NCI-H2029 treated with DMSO at 0.1 percent for 48 hours (cell line): ENCODE data around the gene IRGQ.
"Not testable (repeated sequence)": the region's sequence is repeated elsewhere in the genome, so short reads cannot be mapped to it uniquely, and the experiment has no call there.

Experiments
- DNase-seq: peaks from one replicate; lab custom pipeline; 2025; lab: John Stamatoyannopoulos, UW

Gene IRGQ

GRCh38 chr19:43623889-43624670 lies 28.1 kb upstream of the IRGQ start:
- no peak for DNase-seq

DNA sequence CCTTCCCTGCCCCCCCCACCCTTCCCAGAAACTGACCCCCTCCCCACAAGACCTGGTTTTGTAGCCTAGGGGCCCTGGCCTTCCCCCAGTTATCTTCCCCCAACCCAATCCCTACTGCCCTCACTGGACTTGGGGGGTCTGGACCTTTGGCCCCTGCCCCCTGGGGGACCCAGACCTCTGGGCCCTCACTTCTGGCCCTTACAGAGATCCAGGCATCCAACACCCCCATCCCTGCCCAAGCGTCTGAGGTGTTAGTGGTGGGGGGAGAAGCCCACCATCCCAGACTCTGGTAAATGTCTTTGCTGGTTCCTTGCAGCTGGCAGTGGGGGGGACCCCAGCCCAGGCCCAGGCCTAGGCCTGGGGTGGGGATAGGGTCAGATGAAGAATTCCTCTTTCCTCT lies 27.0 kb upstream of the IRGQ start:
- no peak for DNase-seq

DNA sequence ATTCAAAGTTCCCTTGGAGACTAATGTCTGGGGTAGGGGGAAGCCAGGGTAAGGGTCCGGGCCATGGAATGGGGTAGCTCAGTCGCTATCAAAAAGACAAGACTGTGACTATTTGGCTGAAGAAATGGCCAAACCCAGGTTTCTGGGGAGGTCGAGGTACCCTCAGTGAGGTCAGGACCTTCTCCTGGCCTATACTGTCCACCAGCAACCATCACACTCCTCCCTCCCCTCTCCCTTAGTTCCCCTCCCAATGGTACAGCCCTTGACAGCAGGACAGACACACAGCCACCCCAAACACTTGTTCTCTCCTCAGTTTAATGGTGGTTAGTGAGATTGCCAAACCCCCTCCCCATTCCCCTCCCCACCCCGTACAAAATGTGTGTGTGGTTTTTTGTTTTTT lies 26.1 kb upstream of the IRGQ start:
- DNase-seq: no peak

GRCh38 chr19:43620061-43621001 lies 24.4 kb upstream of the IRGQ start:
- DNase-seq: no peak

DNA sequence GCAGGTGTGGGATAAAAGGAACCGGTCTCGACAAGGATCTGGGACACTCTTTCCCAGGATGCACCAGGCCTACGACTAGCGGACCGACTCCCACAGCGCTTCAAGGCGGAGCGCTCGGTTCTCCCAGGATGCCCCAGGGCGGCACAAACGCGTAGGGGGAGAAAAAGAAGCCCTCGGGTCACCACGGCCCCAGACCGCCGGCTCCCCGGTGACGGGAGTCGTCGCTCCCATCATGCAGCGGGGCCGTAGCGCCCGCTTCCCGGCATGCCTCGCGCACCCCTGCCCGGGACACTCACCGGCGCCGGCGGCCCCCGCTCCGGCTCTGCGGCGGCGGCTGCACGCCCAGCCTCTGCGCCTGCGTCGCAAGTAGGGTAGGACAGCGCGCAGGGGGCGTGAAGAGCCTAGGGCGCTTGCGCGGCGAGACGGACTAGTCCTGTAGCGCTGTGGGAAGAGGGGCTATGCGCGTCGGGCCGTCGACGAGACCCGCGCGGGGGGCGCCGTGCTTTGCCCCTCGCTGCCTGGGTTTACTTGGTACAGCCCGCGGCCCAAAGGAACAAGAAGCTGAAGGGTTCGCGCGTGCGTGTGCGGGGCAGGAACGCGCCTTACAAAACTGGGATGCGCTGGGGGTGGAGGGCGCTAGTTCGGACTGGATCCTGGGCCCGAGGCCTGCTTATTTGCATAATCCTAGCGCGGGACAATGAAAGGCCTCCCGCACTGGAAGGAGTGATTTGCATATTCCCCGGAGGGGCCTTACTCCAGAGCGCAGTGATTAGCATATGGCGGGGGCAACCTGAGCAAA lies 23.5 kb upstream of the IRGQ start, which contains the start of gene ZNF428:
TSS of gene ZNF428 (minus strand) at position 368 of the 799 bp plus-strand sequence. CDS start 5,325 bp downstream, outside the sequence.
- DNase-seq: peak; percentile 86

GRCh38 chr19:43618921-43619261 lies 23.0 kb upstream of the IRGQ start:
- DNase-seq: peak; percentile 86

DNA sequence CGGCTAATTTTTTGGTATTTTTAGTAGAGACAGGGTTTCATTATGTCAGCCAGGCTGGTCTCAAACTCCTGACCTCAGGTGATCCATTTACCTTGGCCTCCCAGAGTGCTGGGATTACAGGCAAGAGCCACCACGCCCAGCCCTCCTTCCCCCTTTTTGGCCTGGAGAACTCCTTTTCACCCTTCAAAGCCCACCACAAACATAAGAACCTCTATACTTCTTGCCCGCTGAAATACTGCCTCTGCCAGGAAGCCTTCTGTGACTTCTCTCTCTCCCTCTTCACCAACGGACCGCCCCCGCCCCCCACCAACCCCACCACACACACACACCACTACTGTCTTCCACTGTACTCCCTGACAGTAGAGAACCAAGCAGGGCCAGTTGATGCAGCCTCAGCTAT lies 21.0 kb upstream of the IRGQ start:
- DNase-seq: no peak

DNA sequence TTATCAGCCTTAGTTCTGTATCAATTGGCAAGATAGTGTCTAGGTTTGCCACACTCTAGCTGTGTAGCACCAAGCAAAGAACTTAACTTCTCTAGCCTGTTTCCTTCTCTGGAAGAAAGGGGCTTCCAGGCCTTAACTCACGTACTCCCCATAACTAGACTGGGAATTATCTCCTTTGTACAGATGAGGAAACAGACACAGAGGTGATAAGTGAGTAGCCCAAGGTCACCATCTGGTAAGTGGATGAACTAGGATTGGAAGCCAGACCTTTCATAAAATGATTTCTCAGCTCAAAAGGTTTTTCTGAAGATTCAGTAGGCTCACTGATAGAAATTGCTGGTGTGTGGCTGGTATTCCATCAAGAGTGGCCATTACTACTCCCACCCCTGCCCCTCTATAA lies 20.4 kb upstream of the IRGQ start:
- DNase-seq: no peak

DNA sequence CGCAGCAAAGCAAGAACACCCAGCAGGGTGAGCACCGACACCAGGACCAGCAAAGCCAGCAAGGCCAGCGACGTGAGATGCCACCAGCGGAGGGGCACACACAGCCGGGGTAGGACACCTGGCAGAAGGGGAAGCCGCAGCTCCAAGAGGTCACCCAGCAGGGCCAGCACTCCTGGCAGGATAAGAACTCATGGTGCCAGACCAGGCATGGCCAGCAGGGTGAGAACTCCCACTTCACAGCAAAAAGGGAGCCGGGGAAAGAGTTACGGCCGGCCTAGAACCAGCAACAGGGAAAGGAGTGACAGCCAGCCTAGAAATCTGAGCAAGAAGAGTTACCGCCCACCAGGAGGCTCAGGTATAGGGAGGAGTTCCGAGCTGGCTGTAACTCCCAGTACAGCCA lies 16.4 kb upstream of the IRGQ start:
- no peak for DNase-seq

DNA sequence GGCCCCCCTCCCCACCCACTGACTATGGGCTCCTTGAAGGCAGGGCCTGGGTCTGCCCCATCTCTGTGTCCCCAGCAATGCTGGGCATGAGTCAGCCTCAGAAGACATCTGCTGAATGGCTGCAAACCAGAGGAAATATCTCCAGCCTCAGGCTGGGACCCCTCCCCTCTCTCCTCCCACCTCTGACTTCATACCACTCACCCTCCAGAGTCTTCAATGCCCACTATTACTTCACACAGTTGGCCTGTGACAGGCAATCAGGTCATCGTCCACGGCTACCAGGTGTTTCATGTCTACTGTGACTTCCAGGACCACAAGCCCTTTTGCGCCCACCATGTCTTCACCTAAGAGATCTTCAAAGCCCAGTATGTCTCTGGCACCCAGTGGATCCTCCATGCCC lies 15.9 kb upstream of the IRGQ start, which contains the start of gene SRRM5:
TSS of gene SRRM5 (plus strand) at position 301 of the 400 bp plus-strand sequence. CDS start at position 335, 34 bp downstream.
- no peak for DNase-seq

DNA sequence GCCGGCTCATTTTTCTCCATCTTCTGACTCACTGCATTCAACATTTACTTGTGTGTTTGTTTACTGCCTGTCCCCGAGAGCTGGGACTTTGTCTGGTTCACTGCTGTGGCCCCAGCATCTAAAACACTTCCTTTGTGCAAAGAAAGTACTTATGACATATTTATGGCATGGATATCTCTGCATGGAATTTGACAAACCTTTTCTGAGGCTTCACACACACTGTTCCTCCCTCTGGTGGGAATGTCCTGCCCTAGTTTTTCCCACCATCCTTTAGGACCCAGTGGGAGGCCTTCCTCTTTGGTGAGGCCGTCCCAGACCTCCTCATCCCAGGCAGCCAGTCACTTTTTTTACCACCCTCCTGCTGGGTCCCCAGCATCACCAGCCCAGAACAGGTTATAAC lies 14.6 kb upstream of the IRGQ start:
- DNase-seq: no peak

DNA sequence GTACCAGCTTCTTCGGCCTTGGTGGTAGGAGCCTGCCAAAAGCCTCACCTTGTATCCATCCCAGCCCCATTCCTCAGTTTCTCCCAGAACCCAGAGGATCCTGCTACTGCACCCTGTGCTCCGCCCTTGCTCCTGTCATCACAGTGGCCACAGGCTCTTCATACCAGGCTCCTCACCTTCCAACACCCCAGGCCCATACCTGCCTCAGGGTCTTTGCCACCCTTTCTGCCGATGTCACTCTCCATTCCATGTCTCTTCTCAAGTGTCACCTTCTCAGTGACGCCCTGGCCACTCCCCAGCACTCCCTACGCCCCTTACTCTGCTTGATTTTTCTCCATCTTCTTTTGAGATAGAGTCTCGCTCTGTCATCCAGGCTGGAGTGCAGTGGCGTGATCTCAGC lies 13.9 kb upstream of the IRGQ start:
- DNase-seq: no peak

DNA sequence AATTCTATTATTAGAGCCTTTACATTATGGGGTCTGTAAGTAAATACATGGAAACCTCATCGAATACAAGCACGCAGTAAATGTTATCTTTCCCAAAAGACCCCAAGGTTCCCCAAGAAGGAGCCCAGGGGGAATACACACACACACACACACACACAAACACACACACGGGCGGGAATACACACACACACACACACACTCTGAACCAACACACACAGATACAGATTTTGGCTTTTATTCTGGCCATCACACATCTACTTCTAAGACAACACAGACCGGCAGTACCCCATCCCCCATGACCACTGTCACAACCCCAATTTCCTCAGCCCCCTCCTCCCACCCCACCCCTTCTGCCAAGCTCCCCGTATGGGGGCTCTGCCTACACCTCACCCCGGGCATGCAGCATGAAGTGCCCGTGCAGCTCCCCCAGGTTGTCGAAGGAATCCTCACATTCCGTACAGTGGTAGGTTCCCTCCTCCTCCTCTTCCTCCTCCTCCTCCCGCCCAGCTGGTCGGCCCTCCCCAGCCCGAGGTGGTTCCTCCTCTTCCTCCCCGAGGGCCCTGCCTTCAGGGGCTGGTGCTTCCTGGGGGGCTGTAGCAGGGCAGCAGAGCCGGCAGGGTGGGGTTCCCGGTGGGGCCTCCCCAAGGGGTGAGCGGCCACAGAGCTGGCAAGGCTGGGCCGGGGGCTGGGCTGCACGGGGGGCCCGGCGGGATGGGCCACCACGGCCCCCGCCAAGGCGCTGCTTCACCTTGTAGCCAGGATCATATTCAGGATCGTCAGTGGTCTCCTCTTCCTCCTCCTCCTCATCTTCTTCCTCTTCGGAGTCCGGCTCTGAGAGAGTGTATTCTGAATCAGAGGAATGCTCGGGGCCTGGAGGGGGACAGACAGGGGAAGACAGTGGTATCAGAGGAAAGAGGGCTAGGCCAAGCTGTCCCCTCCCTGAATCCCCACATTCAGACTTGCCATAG lies 11.6 kb upstream of the IRGQ start:
- no peak for DNase-seq

DNA sequence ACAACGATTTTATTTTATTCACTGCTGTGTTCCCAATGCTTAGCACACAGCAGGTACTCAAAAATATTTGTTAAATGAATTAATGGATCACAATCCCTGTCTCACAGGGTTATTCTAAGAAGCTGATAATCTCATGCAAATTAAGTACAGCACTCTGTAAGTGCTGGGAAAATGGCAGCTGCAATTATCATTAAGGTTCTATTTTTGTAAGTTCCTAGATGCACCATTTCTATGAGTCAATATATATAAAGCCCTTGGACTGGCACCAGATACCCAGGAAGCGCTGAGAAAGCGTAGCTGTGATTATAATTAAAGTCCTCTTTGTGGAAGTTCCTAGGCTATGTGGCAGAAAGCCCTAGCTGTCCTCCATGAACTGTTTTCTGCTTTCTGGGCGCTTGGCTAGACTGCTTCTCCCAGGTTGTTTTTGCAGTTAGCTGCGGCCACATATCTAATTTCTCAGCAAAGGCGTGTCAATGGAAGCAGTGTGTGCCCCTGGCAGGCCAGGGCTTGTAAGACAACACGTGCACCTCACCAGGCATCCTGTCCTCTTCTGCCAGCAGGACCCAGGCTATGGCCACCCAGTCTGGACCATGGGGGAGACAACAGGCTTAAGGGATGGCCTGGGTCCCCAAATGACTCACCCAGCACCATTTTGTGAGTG lies 10.8 kb upstream of the IRGQ start:
- DNase-seq: no peak

- no peak for DNase-seq
These were observed 10.1 kb upstream of the IRGQ start for GRCh38 chr19:43605875-43606568.

DNA sequence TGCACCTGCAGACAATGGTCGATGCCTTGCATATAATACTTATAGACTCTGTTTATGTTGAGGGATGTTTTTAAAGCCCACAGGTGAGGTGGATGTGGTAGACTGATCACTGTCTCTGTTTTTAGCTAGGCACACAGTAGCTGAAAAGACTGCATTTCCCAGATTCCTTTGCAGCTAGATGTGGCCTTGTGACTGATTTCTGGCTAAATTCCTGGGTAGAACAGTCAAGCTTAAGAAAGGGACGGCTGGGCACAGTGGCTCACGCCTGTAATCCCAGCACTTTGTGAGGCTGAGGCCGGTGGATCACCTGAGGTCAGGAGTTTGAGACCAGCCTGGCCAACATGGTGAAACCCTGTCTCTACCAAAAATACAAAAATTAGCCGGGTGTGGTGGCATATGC lies 4.4 kb upstream of the IRGQ start:
- DNase-seq: not testable (repeated sequence)

DNA sequence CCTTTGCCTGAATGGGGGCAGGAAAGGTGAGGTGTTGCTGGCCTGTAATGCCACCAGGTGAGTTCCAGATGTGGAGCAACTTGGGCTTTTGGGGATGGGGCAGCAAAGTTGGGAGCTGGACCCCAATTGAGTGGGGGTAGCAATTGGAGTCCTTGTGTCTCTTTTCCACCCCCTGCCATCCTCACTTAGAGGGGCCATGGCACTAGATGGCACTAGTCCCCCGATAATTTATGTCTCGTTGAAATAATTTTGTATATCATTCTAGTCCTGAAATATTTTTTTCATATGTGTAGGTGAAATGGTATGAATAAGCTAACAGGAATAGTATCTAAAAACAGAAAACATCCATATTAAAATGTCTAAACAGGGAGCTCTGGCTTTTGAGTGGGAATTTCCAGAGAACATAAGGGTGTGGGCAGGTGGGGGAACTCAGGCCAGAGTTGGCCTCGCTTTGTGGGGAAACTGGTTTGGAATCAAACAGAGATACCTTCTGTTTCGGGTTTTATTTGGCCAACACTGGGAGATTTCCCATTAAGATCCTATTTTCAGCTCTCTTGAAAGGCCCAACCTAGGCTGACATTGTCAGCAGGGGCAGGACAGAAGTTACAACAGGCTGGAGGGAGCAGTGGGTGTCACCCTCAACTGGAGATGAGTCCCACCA lies 3.8 kb upstream of the IRGQ start:
- DNase-seq: no peak

DNA sequence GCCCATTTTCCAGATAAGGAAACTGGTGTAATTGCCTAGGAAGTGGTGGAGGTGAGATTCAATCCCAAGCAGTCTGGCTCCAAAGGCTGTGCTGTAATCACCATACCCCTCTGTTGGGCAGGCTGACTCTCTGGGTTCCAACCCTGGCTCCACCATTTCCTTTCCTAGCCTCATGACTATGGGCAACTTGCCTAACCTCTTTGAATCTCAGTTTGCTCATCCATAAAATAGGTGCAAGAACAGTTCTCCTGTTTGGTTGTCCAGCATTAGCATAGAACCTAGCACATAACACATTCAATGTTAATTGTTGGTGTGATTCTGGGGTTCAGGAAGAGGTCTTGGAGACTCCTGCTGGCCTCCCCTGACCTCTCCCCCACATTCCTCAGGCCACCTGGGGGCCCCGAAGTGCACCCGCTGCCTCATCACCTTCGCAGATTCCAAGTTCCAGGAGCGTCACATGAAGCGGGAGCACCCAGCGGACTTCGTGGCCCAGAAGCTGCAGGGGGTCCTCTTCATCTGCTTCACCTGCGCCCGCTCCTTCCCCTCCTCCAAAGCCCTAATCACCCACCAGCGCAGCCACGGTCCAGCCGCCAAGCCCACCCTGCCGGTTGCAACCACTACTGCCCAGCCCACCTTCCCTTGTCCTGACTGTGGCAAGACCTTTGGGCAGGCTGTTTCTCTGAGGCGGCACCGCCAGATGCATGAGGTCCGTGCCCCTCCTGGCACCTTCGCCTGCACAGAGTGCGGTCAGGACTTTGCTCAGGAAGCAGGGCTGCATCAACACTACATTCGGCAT lies 2.7 kb upstream of the IRGQ start:
- no peak for DNase-seq
